Aortic smooth muscle cell (primary cell): ENCODE results near the gene ACAN. TPM values are rescaled to one million over a fixed set of nuclear protein-coding genes. Genes with fewer than 3 reads are reported as not detected.

Experiments
- total RNA-seq: library from RNA; depleted of rRNA; stranded (reverse); fragments of >200 nt; gene quantifications from 2 replicates; pipeline ENCODE4 v1.2.3, GENCODE V29; 2014

ACAN gene
- 5.0 and 21.0 TPM in 2 replicates for total RNA-seq

GRCh38 chr15:88803241-88803919 lies at the start of gene ACAN:
ACAN (plus strand) TSS chr15:88803436; CDS start chr15:88836207, 32,771 bp downstream.

GRCh38 chr15:88894819-88895767 lies 91.9 kb downstream of the ACAN start, which contains the start of gene HAPLN3:
HAPLN3 (minus strand) TSS chr15:88895544; CDS start chr15:88887298, 8,246 bp downstream.

GRCh38 chr15:88913017-88913849 lies 110.0 kb downstream of the ACAN start, which contains the start of gene MFGE8:
MFGE8 (minus strand) TSS chr15:88913379; CDS start chr15:88913319, 60 bp downstream.

Other genes with a start within 250 kb of the ACAN start
- 30.3 and 37.5 TPM in 2 replicates for gene AEN, start 182.1 kb upstream of the ACAN start, total RNA-seq
- 5.0 and 10.5 TPM in 2 replicates for gene ISG20, start 164.4 kb upstream of the ACAN start, total RNA-seq
- 5.2 and 20.6 TPM in 2 replicates for gene HAPLN3, start 92.1 kb downstream of the ACAN start, total RNA-seq
- 72.9 and 104 TPM in 2 replicates for gene MFGE8, start 109.9 kb downstream of the ACAN start, total RNA-seq